ENCODE results near the gene MAPK8IP3.

Gene MAPK8IP3

GRCh38 chr16:1708083-1708767, 2.2 kb downstream of the MAPK8IP3 start:
- TF ChIP-seq, protein P1, sequence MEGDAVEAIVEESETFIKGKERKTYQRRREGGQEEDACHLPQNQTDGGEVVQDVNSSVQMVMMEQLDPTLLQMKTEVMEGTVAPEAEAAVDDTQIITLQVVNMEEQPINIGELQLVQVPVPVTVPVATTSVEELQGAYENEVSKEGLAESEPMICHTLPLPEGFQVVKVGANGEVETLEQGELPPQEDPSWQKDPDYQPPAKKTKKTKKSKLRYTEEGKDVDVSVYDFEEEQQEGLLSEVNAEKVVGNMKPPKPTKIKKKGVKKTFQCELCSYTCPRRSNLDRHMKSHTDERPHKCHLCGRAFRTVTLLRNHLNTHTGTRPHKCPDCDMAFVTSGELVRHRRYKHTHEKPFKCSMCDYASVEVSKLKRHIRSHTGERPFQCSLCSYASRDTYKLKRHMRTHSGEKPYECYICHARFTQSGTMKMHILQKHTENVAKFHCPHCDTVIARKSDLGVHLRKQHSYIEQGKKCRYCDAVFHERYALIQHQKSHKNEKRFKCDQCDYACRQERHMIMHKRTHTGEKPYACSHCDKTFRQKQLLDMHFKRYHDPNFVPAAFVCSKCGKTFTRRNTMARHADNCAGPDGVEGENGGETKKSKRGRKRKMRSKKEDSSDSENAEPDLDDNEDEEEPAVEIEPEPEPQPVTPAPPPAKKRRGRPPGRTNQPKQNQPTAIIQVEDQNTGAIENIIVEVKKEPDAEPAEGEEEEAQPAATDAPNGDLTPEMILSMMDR (IDR thresholded peaks at IDR 0.05): no peak

DNA sequence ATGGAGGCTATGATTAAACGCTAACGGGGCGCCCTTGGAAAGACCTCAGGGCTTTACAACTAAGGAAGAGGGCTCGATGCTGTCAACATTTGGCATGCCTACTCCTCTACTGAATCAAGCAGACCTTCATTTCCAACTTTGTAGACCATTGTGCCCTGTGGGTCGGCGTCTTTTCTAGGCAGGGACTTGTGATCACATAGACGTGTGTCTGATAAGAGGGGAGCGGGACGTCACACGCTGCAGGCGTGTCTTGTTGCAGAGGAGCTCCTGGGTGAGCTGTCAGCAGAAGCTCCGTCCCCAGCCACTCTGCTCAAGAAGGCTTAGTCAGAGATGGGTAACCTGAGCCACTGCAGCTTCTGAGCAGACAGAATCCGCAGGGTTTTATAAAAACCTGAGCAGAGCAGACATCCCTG, 2.8 kb downstream of the MAPK8IP3 start:
- TF ChIP-seq, protein P1 (IDR thresholded peaks at IDR 0.05): no peak

DNA sequence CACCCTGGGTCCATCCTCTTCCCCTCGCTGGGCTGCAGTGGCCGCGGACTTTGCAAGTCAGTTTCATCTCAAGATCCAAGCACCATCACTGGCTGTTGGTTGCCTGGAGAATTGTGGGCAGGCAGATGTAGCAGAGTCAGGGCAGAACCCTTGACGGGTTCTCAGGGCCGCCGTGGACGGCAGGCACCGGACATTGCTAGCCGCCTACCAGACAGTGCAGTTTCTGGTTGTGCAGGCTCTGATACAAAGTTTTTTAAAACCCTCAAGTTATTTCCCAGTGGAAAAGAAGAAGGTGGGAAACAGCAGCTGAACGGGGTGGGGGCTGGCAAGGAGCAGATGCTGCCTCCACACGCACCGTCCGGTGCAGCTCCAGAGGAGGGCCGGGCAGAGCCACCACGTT, 3.4 kb downstream of the MAPK8IP3 start:
- TF ChIP-seq, protein P1 (IDR thresholded peaks at IDR 0.05): no peak

GRCh38 chr16:1710811-1711507, 5.0 kb downstream of the MAPK8IP3 start:
- TF ChIP-seq, protein P1 (IDR thresholded peaks at IDR 0.05): no peak

DNA sequence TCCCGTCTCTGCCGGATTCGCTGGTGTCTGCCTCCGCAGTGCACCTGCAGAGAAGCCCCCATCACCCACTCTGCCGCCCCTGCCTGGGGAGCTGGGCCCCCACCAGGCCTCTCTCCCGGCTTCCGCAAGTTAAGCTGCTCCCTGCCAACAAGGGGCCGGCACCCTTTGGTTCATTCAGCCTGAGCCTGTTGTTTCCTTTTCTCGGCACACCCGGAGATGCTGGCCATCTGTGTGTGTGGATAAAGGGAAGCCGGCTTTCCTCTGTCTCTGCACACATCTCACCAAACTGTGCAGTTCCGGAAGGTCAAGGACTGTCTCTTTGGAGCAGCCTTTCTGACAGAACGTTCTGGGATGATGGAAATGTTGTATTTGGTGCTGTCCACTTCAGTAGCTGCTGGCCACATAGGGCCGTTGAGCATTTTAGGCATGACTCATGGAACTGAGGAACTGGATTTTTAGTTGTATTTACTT, 6.8 kb downstream of the MAPK8IP3 start:
- TF ChIP-seq, protein P1 (IDR thresholded peaks at IDR 0.05): no peak

GRCh38 chr16:1713331-1713730, 7.3 kb downstream of the MAPK8IP3 start:
- TF ChIP-seq, protein P1 (IDR thresholded peaks at IDR 0.05): no peak

DNA sequence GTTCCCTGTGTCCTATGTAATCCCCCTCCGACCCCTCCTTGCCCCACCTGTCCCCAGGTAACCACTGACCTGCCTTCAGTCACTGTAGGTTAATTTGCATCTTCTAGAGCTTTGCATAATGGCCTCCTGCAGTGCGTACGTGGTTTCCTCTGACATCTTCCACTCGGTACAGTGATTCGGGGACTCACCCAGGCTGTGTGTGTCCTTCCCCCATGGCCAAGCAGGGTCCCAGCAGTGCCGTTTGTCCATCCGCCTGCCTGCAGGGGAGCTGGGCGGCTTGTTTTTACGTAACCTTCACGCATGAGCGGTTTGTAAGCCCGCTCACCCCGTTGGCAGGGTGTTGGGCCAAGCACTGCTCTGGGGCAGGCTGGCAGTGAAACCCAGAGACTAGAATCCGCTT, 7.9 kb downstream of the MAPK8IP3 start:
- TF ChIP-seq, protein P1 (IDR thresholded peaks at IDR 0.05): no peak

Data from LNCAP (cell line).